NCI-H128 (cell line): ENCODE data around the gene FBXO15.

ENCODE experiments used
- DNase-seq: peaks from one replicate; lab custom pipeline; 2025; ENCODE audit not compliant: unreplicated experiment; lab: John Stamatoyannopoulos, UW

Gene FBXO15

GRCh38 chr18:74115046-74115445 lies 32.6 kb downstream of the FBXO15 start:
- DNase-seq, result no peak

- no peak for DNase-seq
Measured at GRCh38 chr18:74114116-74114515, 33.5 kb downstream of the FBXO15 start.

- no peak for DNase-seq
Measured at GRCh38 chr18:74113711-74114110, 33.9 kb downstream of the FBXO15 start.

- no peak for DNase-seq
Measured at GRCh38 chr18:74110976-74111375, 36.7 kb downstream of the FBXO15 start.

- no peak for DNase-seq
Measured at GRCh38 chr18:74110149-74110548, 37.5 kb downstream of the FBXO15 start.

GRCh38 chr18:74108460-74108859 lies 39.2 kb downstream of the FBXO15 start:
- DNase-seq, result no peak

- DNase-seq, result no peak
Measured at GRCh38 chr18:74097803-74098202, 49.8 kb downstream of the FBXO15 start.

- DNase-seq, result no peak
Measured at GRCh38 chr18:74092922-74093321, 54.7 kb downstream of the FBXO15 start.

- no peak for DNase-seq
Measured at GRCh38 chr18:74084184-74084855, 63.3 kb downstream of the FBXO15 start.

- no peak for DNase-seq
Measured at GRCh38 chr18:74083557-74083952, 64.1 kb downstream of the FBXO15 start.

- no peak for DNase-seq
Measured at GRCh38 chr18:74082742-74083556, 64.7 kb downstream of the FBXO15 start.

- no peak for DNase-seq
Measured at GRCh38 chr18:74081966-74082741, 65.5 kb downstream of the FBXO15 start.

- DNase-seq, result no peak
Measured at GRCh38 chr18:74078257-74078656, 69.4 kb downstream of the FBXO15 start.

GRCh38 chr18:74074668-74075564 lies 72.7 kb downstream of the FBXO15 start:
- DNase-seq, result no peak

- DNase-seq, result no peak
Measured at GRCh38 chr18:74073957-74074667, 73.5 kb downstream of the FBXO15 start.

- DNase-seq, result no peak
Measured at GRCh38 chr18:74069178-74070050, 78.2 kb downstream of the FBXO15 start.

- no peak for DNase-seq
Measured at GRCh38 chr18:74068296-74068695, 79.3 kb downstream of the FBXO15 start.

- no peak for DNase-seq
Measured at GRCh38 chr18:74066018-74066417, 81.6 kb downstream of the FBXO15 start.

- DNase-seq, result no peak
Measured at GRCh38 chr18:74065366-74065765, 82.3 kb downstream of the FBXO15 start.
